A549 (cell line): ENCODE results near the gene GZMB. TPM values are rescaled to one million over a fixed set of nuclear protein-coding genes. Genes with fewer than 3 reads are reported as not detected.

Source experiments
- ATAC-seq, 2 experiments: fragments of 200-7000 bp in 1 of 2; fragments of >200 bp in 1 of 2; cut with Nextera tagmentation in 1 of 2; cut with Tn5 transposase in 1 of 2; 3 replicates each; pipeline versions ENCODE4 v1.8.0 to v1.9.1; 2018 to 2020; ENCODE audit warnings: mild to moderate bottlenecking in 1 of 2, moderate library complexity in 1 of 2
- CTCF ChIA-PET: fragments of 300-600 bp; sonication (Branson Sonifier 250); formaldehyde crosslinking; extraction: SDS; loops from one replicate; lab custom pipeline; 2021; ENCODE audit warnings: antibody characterized with exemption, inconsistent platforms; lab: Yijun Ruan, JAX
- POLR2A ChIA-PET: fragments of 350-600 bp; formaldehyde crosslinking; extraction: SDS; loops from one replicate; lab custom pipeline; 2021; ENCODE audit warnings: antibody characterized with exemption, inconsistent platforms; lab: Yijun Ruan, JAX
- DNase-seq, 2 experiments: peaks; one replicate each; pipeline versions ENCODE4 v3.0.0 to v3.0.0-alpha.2; 2011 to 2016; ENCODE audit warnings: low read depth in 1 of 2, low spot score in 1 of 2
- FAIRE-seq: peaks from 2 replicates; lab custom pipeline; 2011; peaks lifted over from hg19 to GRCh38; lab: Jason Lieb, UNC
- H3K27ac ChIP-seq, 2 experiments: fragments of >200 bp; sonication (Bioruptor Twin); formaldehyde crosslinking; 3 replicates each; pipeline ENCODE4 v1.5.1; 2016 to 2017
- H3K4me1 ChIP-seq: fragments of >200 bp; sonication (Bioruptor Twin); formaldehyde crosslinking; 3 replicates; pipeline ENCODE4 v1.6.1; 2016
- H3K4me2 ChIP-seq: fragments of >200 bp; sonication (Bioruptor Twin); formaldehyde crosslinking; 3 replicates; pipeline ENCODE4 v1.6.1; 2016
- H3K4me3 ChIP-seq: fragments of >200 bp; sonication (Bioruptor Twin); formaldehyde crosslinking; 3 replicates; pipeline ENCODE4 v1.5.1; 2016
- H3K9me3 ChIP-seq: fragments of >200 bp; sonication (Bioruptor Twin); formaldehyde crosslinking; 3 replicates; pipeline ENCODE4 v1.6.1; 2016
- CBX8 ChIP-seq: fragments of 200-600 bp; sonication (generic); IDR thresholded peaks from 2 replicates; pipeline ENCODE4 v1.6.1; 2016
- EHMT2 ChIP-seq: fragments of 200-600 bp; sonication (generic); IDR thresholded peaks from 2 replicates; pipeline ENCODE4 v1.6.1; 2016; ENCODE audit warnings: antibody characterized with exemption, low read depth, mild to moderate bottlenecking, moderate library complexity
- ESRRA ChIP-seq: fragments of 150-350 bp; IDR thresholded peaks from 2 replicates; pipeline ENCODE4 v1.6.1; 2014; ENCODE audit warnings: mild to moderate bottlenecking, low read length, borderline replicate concordance
- FOXS1 ChIP-seq: fragments of 250-450 bp; sonication (Bioruptor Pico); IDR thresholded peaks from 2 replicates; pipeline ENCODE4 v1.5.0; 2020; ENCODE audit warnings: mild to moderate bottlenecking, moderate library complexity
- HDAC2 ChIP-seq: fragments of 200-600 bp; sonication (generic); IDR thresholded peaks from 2 replicates; pipeline ENCODE4 v1.6.1; 2016
- HOXA7 ChIP-seq: fragments of 250-450 bp; sonication (Bioruptor Pico); IDR thresholded peaks from 2 replicates; pipeline ENCODE4 v1.5.0; 2020; ENCODE audit warnings: mild to moderate bottlenecking, moderate library complexity
- HOXB13 ChIP-seq: fragments of 250-450 bp; sonication (Bioruptor Pico); IDR thresholded peaks from 2 replicates; pipeline ENCODE4 v1.5.0; 2020; ENCODE audit warnings: low read depth, mild to moderate bottlenecking, moderate library complexity
- KDM1A ChIP-seq: fragments of 200-600 bp; sonication (generic); IDR thresholded peaks from 2 replicates; pipeline ENCODE4 v1.6.1; 2016; ENCODE audit warnings: low read depth, mild to moderate bottlenecking
- NFE2L2 ChIP-seq: fragments of 150-350 bp; conservative IDR thresholded peaks from 2 replicates; pipeline ENCODE4 v1.6.1; 2014; ENCODE audit warnings: low read length
- PHF8 ChIP-seq: fragments of 200-600 bp; sonication (generic); IDR thresholded peaks from 2 replicates; pipeline ENCODE4 v1.6.1; 2016; ENCODE audit warnings: low read depth, mild to moderate bottlenecking, antibody characterized with exemption, moderate library complexity, borderline replicate concordance
- RARB ChIP-seq: fragments of 250-450 bp; sonication (Bioruptor Pico); IDR thresholded peaks from 2 replicates; pipeline ENCODE4 v1.8.0; 2021; ENCODE audit warnings: mild to moderate bottlenecking, moderate library complexity
- RFX5 ChIP-seq: fragments of 450-650 bp; IDR thresholded peaks from 2 replicates; pipeline ENCODE4 v1.7.1; 2014; ENCODE audit warnings: antibody characterized with exemption, mild to moderate bottlenecking, moderate library complexity
- SMC3 ChIP-seq: fragments of >200 bp; sonication (Bioruptor Twin); formaldehyde crosslinking; IDR thresholded peaks from 3 replicates; pipeline ENCODE4 v1.6.1; 2018; ENCODE audit warnings: inconsistent platforms
- ZC3H11A ChIP-seq: fragments of 450-650 bp; IDR thresholded peaks from 2 replicates; pipeline ENCODE4 v1.6.1; 2014; ENCODE audit warnings: antibody characterized with exemption, mild to moderate bottlenecking
- ZNF302 ChIP-seq: fragments of 250-450 bp; sonication (Bioruptor Pico); IDR thresholded peaks from 2 replicates; pipeline ENCODE4 v1.9.0; 2021; ENCODE audit warnings: inconsistent platforms, mild to moderate bottlenecking, moderate library complexity
- WGBS: methylation state at CpG from one replicate; pipeline ENCODE4 v1.1.6; 2017; ENCODE audit errors: missing lambda C conversion rate; 5-methylcytosine and 5-hydroxymethylcytosine counted together
- polyA plus RNA-seq, 4 experiments: library from polyadenylated mRNA; depleted of rRNA in 3 of 4; stranded (reverse); fragments of >200 nt; fragmentation: RNase III in 1 of 4; extraction: RNeasy Plus Mini Kit Qiagen cat#74134 plus additional on column Dnase treatment in 1 of 4; gene quantifications; 2 replicates in 3 of 4; 3 replicates in 1 of 4; pipeline ENCODE4 v1.2.3, GENCODE V29; 2011 to 2017
- TF ChIP-seq, protein P1 (sequence below): fragments of >200 bp; sonication (Bioruptor Twin); formaldehyde crosslinking; IDR thresholded peaks from 3 replicates; pipeline ENCODE4 v1.6.1; 2016
- TF ChIP-seq, protein P2 (sequence below): fragments of 200-600 bp; sonication (generic); IDR thresholded peaks from 2 replicates; pipeline ENCODE4 v1.6.1; 2016; ENCODE audit warnings: antibody characterized with exemption, mild to moderate bottlenecking, moderate library complexity
- TF ChIP-seq, protein P3 (sequence below): fragments of 250-450 bp; sonication (Bioruptor Pico); IDR thresholded peaks from 2 replicates; pipeline ENCODE4 v1.5.0; 2020; ENCODE audit warnings: low read depth, mild to moderate bottlenecking, moderate library complexity
- TF ChIP-seq, protein P4 (sequence below): fragments of 150-350 bp; IDR thresholded peaks from 2 replicates; pipeline ENCODE4 v1.6.1; 2014; ENCODE audit warnings: low read depth, mild to moderate bottlenecking, low read length

Gene GZMB
- polyA plus RNA-seq, 2 of the 4 experiments (the other 2 are of a cell fraction) = not detected

DNA sequence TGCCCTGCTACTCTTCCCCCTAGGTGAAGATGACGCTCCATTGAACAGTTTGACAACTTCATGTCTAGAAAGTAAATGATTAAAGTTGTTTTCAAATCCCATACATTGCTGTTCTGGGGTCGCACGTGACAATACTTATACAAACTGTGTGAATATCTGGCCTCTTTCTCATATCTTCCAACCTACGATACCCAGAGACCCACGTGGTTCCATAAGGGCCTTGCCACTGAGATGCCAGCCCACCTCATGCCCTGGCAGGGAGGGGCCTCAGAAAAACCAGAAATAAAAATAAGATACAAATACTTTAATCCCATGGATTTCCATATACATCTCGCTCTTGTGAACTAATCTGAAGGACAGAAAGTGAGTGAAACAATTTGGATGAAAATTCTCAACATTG lies 4.5 kb downstream of the GZMB start:
- ATAC-seq = no peak
- CTCF ChIA-PET = no interaction called here
- Histone ChIP-seq H3K4me2 (no peak overlapping the region), H3K27ac (no peak overlapping the region), H3K4me1 (no peaks in the 10 kb centered on the region), H3K4me3 (no peak overlapping the region), H3K9me3 (no peaks in the 10 kb centered on the region)
- POLR2A ChIA-PET = no interaction called here
- TF ChIP-seq EHMT2 (no peak), RARB (CRISPR knock-in tag) (no peak), ESRRA (no peak), SMC3 (no peak), HOXB13 (CRISPR knock-in tag) (no peak), ZNF302 (CRISPR knock-in tag) (no peak), HDAC2 (no peak), FOXS1 (no peak), HOXA7 (CRISPR knock-in tag) (no peak), PHF8 (no peak), CBX8 (no peak), NFE2L2 (no peak)
- TF ChIP-seq, protein P1, sequence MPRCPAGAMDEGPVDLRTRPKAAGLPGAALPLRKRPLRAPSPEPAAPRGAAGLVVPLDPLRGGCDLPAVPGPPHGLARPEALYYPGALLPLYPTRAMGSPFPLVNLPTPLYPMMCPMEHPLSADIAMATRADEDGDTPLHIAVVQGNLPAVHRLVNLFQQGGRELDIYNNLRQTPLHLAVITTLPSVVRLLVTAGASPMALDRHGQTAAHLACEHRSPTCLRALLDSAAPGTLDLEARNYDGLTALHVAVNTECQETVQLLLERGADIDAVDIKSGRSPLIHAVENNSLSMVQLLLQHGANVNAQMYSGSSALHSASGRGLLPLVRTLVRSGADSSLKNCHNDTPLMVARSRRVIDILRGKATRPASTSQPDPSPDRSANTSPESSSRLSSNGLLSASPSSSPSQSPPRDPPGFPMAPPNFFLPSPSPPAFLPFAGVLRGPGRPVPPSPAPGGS = no peak
- TF ChIP-seq, protein P2, sequence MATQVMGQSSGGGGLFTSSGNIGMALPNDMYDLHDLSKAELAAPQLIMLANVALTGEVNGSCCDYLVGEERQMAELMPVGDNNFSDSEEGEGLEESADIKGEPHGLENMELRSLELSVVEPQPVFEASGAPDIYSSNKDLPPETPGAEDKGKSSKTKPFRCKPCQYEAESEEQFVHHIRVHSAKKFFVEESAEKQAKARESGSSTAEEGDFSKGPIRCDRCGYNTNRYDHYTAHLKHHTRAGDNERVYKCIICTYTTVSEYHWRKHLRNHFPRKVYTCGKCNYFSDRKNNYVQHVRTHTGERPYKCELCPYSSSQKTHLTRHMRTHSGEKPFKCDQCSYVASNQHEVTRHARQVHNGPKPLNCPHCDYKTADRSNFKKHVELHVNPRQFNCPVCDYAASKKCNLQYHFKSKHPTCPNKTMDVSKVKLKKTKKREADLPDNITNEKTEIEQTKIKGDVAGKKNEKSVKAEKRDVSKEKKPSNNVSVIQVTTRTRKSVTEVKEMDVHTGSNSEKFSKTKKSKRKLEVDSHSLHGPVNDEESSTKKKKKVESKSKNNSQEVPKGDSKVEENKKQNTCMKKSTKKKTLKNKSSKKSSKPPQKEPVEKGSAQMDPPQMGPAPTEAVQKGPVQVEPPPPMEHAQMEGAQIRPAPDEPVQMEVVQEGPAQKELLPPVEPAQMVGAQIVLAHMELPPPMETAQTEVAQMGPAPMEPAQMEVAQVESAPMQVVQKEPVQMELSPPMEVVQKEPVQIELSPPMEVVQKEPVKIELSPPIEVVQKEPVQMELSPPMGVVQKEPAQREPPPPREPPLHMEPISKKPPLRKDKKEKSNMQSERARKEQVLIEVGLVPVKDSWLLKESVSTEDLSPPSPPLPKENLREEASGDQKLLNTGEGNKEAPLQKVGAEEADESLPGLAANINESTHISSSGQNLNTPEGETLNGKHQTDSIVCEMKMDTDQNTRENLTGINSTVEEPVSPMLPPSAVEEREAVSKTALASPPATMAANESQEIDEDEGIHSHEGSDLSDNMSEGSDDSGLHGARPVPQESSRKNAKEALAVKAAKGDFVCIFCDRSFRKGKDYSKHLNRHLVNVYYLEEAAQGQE = no peak
- TF ChIP-seq, protein P3, sequence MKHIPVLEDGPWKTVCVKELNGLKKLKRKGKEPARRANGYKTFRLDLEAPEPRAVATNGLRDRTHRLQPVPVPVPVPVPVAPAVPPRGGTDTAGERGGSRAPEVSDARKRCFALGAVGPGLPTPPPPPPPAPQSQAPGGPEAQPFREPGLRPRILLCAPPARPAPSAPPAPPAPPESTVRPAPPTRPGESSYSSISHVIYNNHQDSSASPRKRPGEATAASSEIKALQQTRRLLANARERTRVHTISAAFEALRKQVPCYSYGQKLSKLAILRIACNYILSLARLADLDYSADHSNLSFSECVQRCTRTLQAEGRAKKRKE (CRISPR knock-in tag) = no peak
- WGBS = 10% methylated on average over 6 of the region's 6 CpGs
- FAIRE-seq = no peak
- no peak for DNase-seq

DNA sequence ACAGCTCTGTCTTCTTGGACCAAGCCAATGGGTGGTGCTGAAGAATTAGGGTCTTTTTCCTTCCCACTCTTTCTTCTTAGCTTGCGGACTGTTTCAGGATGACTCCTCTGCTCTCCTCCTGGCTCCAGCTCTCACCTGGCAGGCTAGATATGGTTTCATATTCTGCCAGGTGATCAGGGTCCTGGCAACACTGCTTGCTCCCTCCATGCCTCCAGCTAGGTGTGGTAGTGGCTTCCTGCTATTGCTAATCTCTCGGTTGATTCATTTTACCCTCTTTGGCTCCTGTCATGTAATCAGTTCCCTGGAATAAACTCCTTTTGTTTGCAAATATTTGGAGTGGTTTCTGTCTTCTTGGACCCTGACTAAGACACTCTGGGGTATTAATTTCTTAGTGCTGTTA lies 20.2 kb downstream of the GZMB start:
- Histone ChIP-seq H3K27ac (no peak overlapping the region), H3K4me3 (no peak overlapping the region), H3K4me1 (no peaks in the 10 kb centered on the region), H3K4me2 (no peak overlapping the region)
- 39% methylated on average over 2 of the region's 2 CpGs for WGBS
- FAIRE-seq (no peak), ATAC-seq (no peak), DNase-seq (no peak)
- CTCF ChIA-PET = interaction anchor here (1.6 kb wide), 1 partner anchor 8 kb away, joined by 5 read pairs; no protein-coding TSS in a partner anchor
- no peak for TF ChIP-seq RFX5
- TF ChIP-seq, all 56 proteins: peak for 0
- POLR2A ChIA-PET = no interaction called here
- H3K9me3 ChIP-seq = no peaks in the 10 kb centered on the region

DNA sequence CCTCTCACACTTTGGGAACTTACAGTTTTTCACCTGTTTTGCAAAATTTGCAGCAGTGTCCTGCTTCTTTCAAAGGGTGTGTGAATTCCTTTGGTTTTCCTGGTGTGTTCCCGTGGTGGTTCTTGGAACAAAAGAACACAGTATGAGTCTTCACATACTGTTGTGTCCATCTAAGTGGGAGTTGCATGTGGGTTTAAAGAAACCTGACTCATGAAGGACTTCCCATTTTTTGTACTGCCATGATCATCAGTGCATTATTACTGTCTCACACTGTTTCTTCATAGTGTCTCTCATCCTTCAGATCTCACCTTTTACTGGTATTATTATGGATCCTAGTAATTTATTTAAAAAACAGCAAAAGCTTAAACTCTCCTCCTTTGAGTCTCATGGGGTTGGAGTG lies 20.7 kb downstream of the GZMB start:
- ATAC-seq (no peak), FAIRE-seq (no peak), DNase-seq (no peak)
- H3K4me3 ChIP-seq = no peak overlapping the region
- POLR2A ChIA-PET = no interaction called here
- 0% methylated on average over 1 of the region's 1 CpG for WGBS
- H3K27ac ChIP-seq = no peak overlapping the region
- no peaks in the 10 kb centered on the region for H3K9me3 ChIP-seq
- no peak for TF ChIP-seq ZC3H11A
- TF ChIP-seq, protein P1 = no peak
- no peak for TF ChIP-seq KDM1A
- TF ChIP-seq, protein P4, sequence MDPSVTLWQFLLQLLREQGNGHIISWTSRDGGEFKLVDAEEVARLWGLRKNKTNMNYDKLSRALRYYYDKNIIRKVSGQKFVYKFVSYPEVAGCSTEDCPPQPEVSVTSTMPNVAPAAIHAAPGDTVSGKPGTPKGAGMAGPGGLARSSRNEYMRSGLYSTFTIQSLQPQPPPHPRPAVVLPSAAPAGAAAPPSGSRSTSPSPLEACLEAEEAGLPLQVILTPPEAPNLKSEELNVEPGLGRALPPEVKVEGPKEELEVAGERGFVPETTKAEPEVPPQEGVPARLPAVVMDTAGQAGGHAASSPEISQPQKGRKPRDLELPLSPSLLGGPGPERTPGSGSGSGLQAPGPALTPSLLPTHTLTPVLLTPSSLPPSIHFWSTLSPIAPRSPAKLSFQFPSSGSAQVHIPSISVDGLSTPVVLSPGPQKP = no peak
- TF ChIP-seq, protein P2 = no peak
- no peak for TF ChIP-seq ZNF302 (CRISPR knock-in tag)
- CTCF ChIA-PET = no interaction called here
- no peak overlapping the region for H3K4me2 ChIP-seq
- H3K4me1 ChIP-seq = no peaks in the 10 kb centered on the region
